H1 (cell line): ENCODE data around the gene OR51V1. TPM values are rescaled to one million over a fixed set of nuclear protein-coding genes. Genes with fewer than 3 reads are reported as not detected.

Source experiments
- CTCF ChIA-PET: fragments of 300-600 bp; sonication (Branson Sonifier 250); formaldehyde crosslinking; loops from one replicate; lab custom pipeline; 2021; ENCODE audit not compliant: partially characterized antibody; lab: Charles Lee
- POLR2A ChIA-PET: fragments of 300-600 bp; sonication (Branson Sonifier 250); formaldehyde crosslinking; loops from one replicate; lab custom pipeline; 2021; ENCODE audit warnings: inconsistent platforms; ENCODE audit not compliant: partially characterized antibody; lab: Charles Lee
- DNase-seq, 2 experiments: peaks; one replicate each; pipeline versions ENCODE4 v3.0.0 to v3.0.0-alpha.2; 2010 to 2022; ENCODE audit warnings: low spot score in 2 of 2, low read depth in 1 of 2, mixed read lengths in 1 of 2
- FAIRE-seq: peaks from 2 replicates; lab custom pipeline; 2011; peaks lifted over from hg19 to GRCh38; lab: Jason Lieb, UNC
- H2AFZ ChIP-seq: 2 replicates; pipeline ENCODE4 v1.8.1; 2012; ENCODE audit warnings: low read length, inconsistent platforms
- H2AK5ac ChIP-seq: 2 replicates; pipeline ENCODE4 v1.6.1; 2013; ENCODE audit warnings: low read depth, low read length
- H2BK120ac ChIP-seq: replicated peaks from 2 replicates; pipeline ENCODE3; 2013; ENCODE audit warnings: low read depth, low read length, inconsistent platforms
- H2BK12ac ChIP-seq: 2 replicates; pipeline ENCODE4 v1.6.1; 2013; ENCODE audit warnings: low read depth, low read length
- H2BK15ac ChIP-seq: 2 replicates; pipeline ENCODE4 v1.6.1; 2013; ENCODE audit warnings: low read length
- H2BK20ac ChIP-seq: 2 replicates; pipeline ENCODE4 v1.6.1; 2013; ENCODE audit warnings: low read length
- H2BK5ac ChIP-seq: 2 replicates; pipeline ENCODE4 v1.6.1; 2013; ENCODE audit warnings: low read depth, low read length
- H3K14ac ChIP-seq: 2 replicates; pipeline ENCODE4 v1.6.1; 2013; ENCODE audit warnings: inconsistent platforms; ENCODE audit not compliant: insufficient read length
- H3K18ac ChIP-seq: 2 replicates; pipeline ENCODE4 v1.6.1; 2013; ENCODE audit warnings: low read length; ENCODE audit errors: extremely low read depth
- H3K23ac ChIP-seq: 2 replicates; pipeline ENCODE4 v1.6.1; 2013; ENCODE audit warnings: inconsistent platforms; ENCODE audit not compliant: insufficient read length
- H3K23me2 ChIP-seq: 2 replicates; pipeline ENCODE4 v1.6.1; 2013; ENCODE audit warnings: low read depth, low read length
- H3K27ac ChIP-seq: 2 replicates; pipeline ENCODE4 v1.6.1; 2011; ENCODE audit warnings: low read depth, low read length, inconsistent platforms
- H3K27me3 ChIP-seq, 4 experiments: replicated peaks in 1 of 4; 1 replicate in 1 of 4; 2 replicates in 3 of 4; pipeline versions ENCODE4 v1.6.1 to v1.8.1; 2011 to 2013; ENCODE audit warnings: low read length in 3 of 4, mild to moderate bottlenecking in 3 of 4, inconsistent platforms in 2 of 4, mixed read lengths in 2 of 4, moderate library complexity in 1 of 4; ENCODE audit not compliant: control insufficient read depth in 3 of 4, insufficient read depth in 3 of 4; ENCODE audit errors: extremely low read depth in 1 of 4
- H3K36me3 ChIP-seq, 4 experiments: 2 replicates each; pipeline versions ENCODE4 v1.6.1 to v1.8.1; 2011 to 2013; ENCODE audit warnings: mild to moderate bottlenecking in 4 of 4, low read length in 3 of 4, moderate library complexity in 2 of 4, control low read depth in 1 of 4, inconsistent platforms in 1 of 4; ENCODE audit not compliant: insufficient read depth in 4 of 4, control insufficient read depth in 2 of 4
- H3K4ac ChIP-seq: replicated peaks from 2 replicates; pipeline ENCODE3; 2013; ENCODE audit warnings: low read length, low read depth, mixed read lengths, inconsistent platforms; ENCODE audit not compliant: insufficient read length
- H3K4me1 ChIP-seq, 4 experiments: replicated peaks in 1 of 4; 1 replicate in 1 of 4; 2 replicates in 3 of 4; pipeline versions ENCODE4 v1.6.1 to v1.8.1; 2011 to 2013; ENCODE audit warnings: low read length in 3 of 4, inconsistent platforms in 2 of 4, mixed read lengths in 1 of 4; ENCODE audit not compliant: insufficient read depth in 4 of 4, control insufficient read depth in 3 of 4
- H3K4me2 ChIP-seq, 2 experiments: 2 replicates each; pipeline versions ENCODE4 v1.6.1 to v1.8.1; 2011 to 2013; ENCODE audit warnings: low read depth in 2 of 2, low read length in 2 of 2, control low read depth in 1 of 2, inconsistent platforms in 1 of 2, mild to moderate bottlenecking in 1 of 2; ENCODE audit not compliant: insufficient read depth in 1 of 2
- H3K4me3 ChIP-seq, 4 experiments: fragments of 200-600, 300-600 bp in 1 of 4; sonication (generic), shearing (Covaris generic), sonication (Bioruptor Twin) in 1 of 4; 2 replicates each; pipeline versions ENCODE4 v1.5.1 to v1.8.1; 2011 to 2016; ENCODE audit warnings: low read length in 4 of 4, low read depth in 3 of 4, control low read depth in 2 of 4, inconsistent platforms in 2 of 4, mild to moderate bottlenecking in 2 of 4, mixed read lengths in 1 of 4, moderate library complexity in 1 of 4; ENCODE audit not compliant: insufficient read depth in 2 of 4; ENCODE audit errors: extremely low read depth in 1 of 4
- H3K56ac ChIP-seq: replicated peaks from 2 replicates; pipeline ENCODE3; 2013; ENCODE audit warnings: low read depth, mild to moderate bottlenecking, mixed read lengths, low read length, inconsistent platforms; ENCODE audit not compliant: insufficient read length
- H3K79me1 ChIP-seq: 2 replicates; pipeline ENCODE4 v1.6.1; 2013; ENCODE audit warnings: low read depth, low read length, control low read depth
- H3K79me2 ChIP-seq, 2 experiments: 2 replicates each; pipeline versions ENCODE4 v1.6.1 to v1.8.1; 2012 to 2013; ENCODE audit warnings: low read length in 2 of 2, mild to moderate bottlenecking in 2 of 2, inconsistent platforms in 1 of 2; ENCODE audit not compliant: insufficient read depth in 2 of 2, control insufficient read depth in 1 of 2
- H3K9ac ChIP-seq, 4 experiments: replicated peaks in 1 of 4; 1 replicate in 1 of 4; 2 replicates in 3 of 4; pipeline versions ENCODE4 v1.6.1 to v1.8.1; 2011 to 2013; ENCODE audit warnings: low read depth in 3 of 4, low read length in 3 of 4, control low read depth in 2 of 4, mild to moderate bottlenecking in 2 of 4, moderate library complexity in 2 of 4, inconsistent platforms in 1 of 4; ENCODE audit errors: extremely low read depth in 1 of 4
- H3K9me3 ChIP-seq, 2 experiments: 2 replicates each; pipeline versions ENCODE4 v1.6.1 to v1.8.1; 2012 to 2013; ENCODE audit warnings: mild to moderate bottlenecking in 2 of 2, moderate library complexity in 2 of 2, control low read depth in 1 of 2, inconsistent platforms in 1 of 2, low read depth in 1 of 2, low read length in 1 of 2, mixed read lengths in 1 of 2; ENCODE audit not compliant: insufficient read depth in 2 of 2
- H4K20me1 ChIP-seq, 2 experiments: replicated peaks in 1 of 2; 2 replicates each; pipeline versions ENCODE3 to v1.8.1; 2011 to 2013; ENCODE audit warnings: inconsistent platforms in 2 of 2, low read length in 2 of 2, mild to moderate bottlenecking in 1 of 2; ENCODE audit not compliant: insufficient read depth in 2 of 2, control insufficient read depth in 1 of 2
- H4K5ac ChIP-seq: 2 replicates; pipeline ENCODE4 v1.6.1; 2013; ENCODE audit warnings: low read length, low read depth, mixed read lengths, inconsistent platforms; ENCODE audit not compliant: insufficient read length
- H4K8ac ChIP-seq: 2 replicates; pipeline ENCODE4 v1.8.0; 2013; ENCODE audit warnings: mild to moderate bottlenecking, moderate library complexity, low read length, inconsistent platforms; ENCODE audit not compliant: insufficient read depth; ENCODE audit errors: extremely low read depth
- H4K91ac ChIP-seq: replicated peaks from 2 replicates; pipeline ENCODE3; 2013; ENCODE audit warnings: low read length, mixed read lengths, inconsistent platforms; ENCODE audit not compliant: insufficient read length
- BACH1 ChIP-seq: IDR thresholded peaks from 2 replicates; pipeline ENCODE4 v1.6.1; 2012; ENCODE audit warnings: low read length, improper control_type of control experiment
- GABPA ChIP-seq: IDR thresholded peaks from 2 replicates; pipeline ENCODE4 v1.6.1; 2011; ENCODE audit warnings: mild to moderate bottlenecking, low read length, moderate library complexity, borderline replicate concordance; ENCODE audit not compliant: insufficient read depth
- JUN ChIP-seq: IDR thresholded peaks from 2 replicates; pipeline ENCODE4 v1.6.1; 2011; ENCODE audit warnings: low read depth, mild to moderate bottlenecking, improper control_type of control experiment, low read length
- NRF1 ChIP-seq: IDR thresholded peaks from 2 replicates; pipeline ENCODE4 v1.6.1; 2011; ENCODE audit warnings: mild to moderate bottlenecking, low read depth, low read length, improper control_type of control experiment
- POLR2AphosphoS5 ChIP-seq: IDR thresholded peaks from 2 replicates; pipeline ENCODE4 v1.6.1; 2011; ENCODE audit warnings: low read depth, low read length
- RFX5 ChIP-seq: IDR thresholded peaks from 2 replicates; pipeline ENCODE4 v1.6.1; 2011; ENCODE audit warnings: low read depth, low read length, improper control_type of control experiment, borderline replicate concordance
- YY1 ChIP-seq: IDR thresholded peaks from 2 replicates; pipeline ENCODE4 v1.6.1; 2011; ENCODE audit warnings: low read depth, mild to moderate bottlenecking, low read length
- WGBS, 2 experiments: shearing (Covaris generic) in 1 of 2; methylation state at CpG; one replicate each; pipeline versions ENCODE4 v1.1.6 to v1.1.7; 2013 to 2015; ENCODE audit warnings: low lambda C conversion rate in 2 of 2, mixed read lengths in 2 of 2, inconsistent platforms in 1 of 2, low coverage in 1 of 2, missing lambda C conversion rate in 1 of 2; ENCODE audit not compliant: insufficient replicate concordance in 2 of 2, insufficient coverage in 1 of 2, insufficient read length in 1 of 2; ENCODE audit errors: extremely low coverage in 1 of 2, missing lambda C conversion rate in 1 of 2; 5-methylcytosine and 5-hydroxymethylcytosine counted together
- long read RNA-seq, 2 experiments: library from RNA in 1 of 2; library from capped mRNA in 1 of 2; stranded (forward); transcript quantifications; one replicate each; pipeline ENCODE4 v2.0.0, GENCODE V29; 2021; ENCODE audit warnings: inconsistent platforms in 1 of 2
- polyA minus RNA-seq, 3 experiments: library from RNA; depleted of rRNA, polyadenylated mRNA; stranded (reverse); fragments of >200 nt; gene quantifications; 1 replicate in 2 of 3; 2 replicates in 1 of 3; pipeline ENCODE4 v1.2.3, GENCODE V29; 2011
- polyA plus RNA-seq, 7 experiments: library from polyadenylated mRNA; depleted of rRNA in 3 of 7; stranded (reverse) in 5 of 7; unstranded in 2 of 7; fragments of >200 nt in 5 of 7; fragments of 200-250 nt in 2 of 7; gene quantifications; 1 replicate in 5 of 7; 2 replicates in 1 of 7; 4 replicates in 1 of 7; pipeline versions ENCODE4 v1.2.1 to v1.2.3, GENCODE V29; 2011 to 2013; ENCODE audit warnings: missing spikeins in 2 of 7, mixed read lengths in 2 of 7
- total RNA-seq: library from RNA; stranded (reverse); fragmentation: NEBNext Ultra II Directional; extraction: Animal tissue kit (Norgen Biotek cat#: 25700); gene quantifications from 2 replicates; pipeline ENCODE4 v1.2.1, GENCODE V29; 2021
- TF ChIP-seq, protein P1 (sequence below): IDR thresholded peaks from 2 replicates; pipeline ENCODE4 v1.6.1; 2012; ENCODE audit warnings: inconsistent platforms
- TF ChIP-seq, protein P2 (sequence below), 3 experiments: IDR thresholded peaks; 1 replicate in 2 of 3; 2 replicates in 1 of 3; pipeline versions ENCODE4 v1.5.1 to v1.6.1; 2011; ENCODE audit warnings: low read length in 3 of 3, mild to moderate bottlenecking in 3 of 3, inconsistent platforms in 2 of 3, low read depth in 1 of 3, moderate library complexity in 1 of 3; ENCODE audit not compliant: insufficient read depth in 1 of 3; ENCODE audit errors: control extremely low read depth in 1 of 3

Gene OR51V1
- not detected in 2 replicates for total RNA-seq
- polyA plus RNA-seq (2011; rRNA removed) = not detected in 2 replicates
- not detected for polyA plus RNA-seq (2011; cell fraction: cytosol; rRNA removed)
- not detected for polyA plus RNA-seq (2011; cell fraction: nucleus; rRNA removed)
- not detected in 4 replicates for polyA plus RNA-seq (2012, experiment 1 of 2)
- polyA plus RNA-seq (2012, experiment 2 of 2) = not detected
- polyA plus RNA-seq (2013, experiment 1 of 2) = not detected
- polyA plus RNA-seq (2013, experiment 2 of 2) = not detected
- polyA minus RNA-seq (2011; rRNA and poly(A)+ RNA removed) = not detected in 2 replicates
- not detected for polyA minus RNA-seq (2011; cell fraction: cytosol; rRNA and poly(A)+ RNA removed)
- polyA minus RNA-seq (2011; cell fraction: nucleus; rRNA and poly(A)+ RNA removed) = not detected
- long read RNA-seq, experiment 1 = 0 reads
- long read RNA-seq, experiment 2 = 0 reads

GRCh38 chr11:5200582-5200981, at the start of gene OR51V1:
Gene OR51V1, minus strand, starts transcription at chr11:5200682. Its CDS starts 0 bp downstream, at chr11:5200682.
- no peaks in the 10 kb centered on the region for H3K79me1 ChIP-seq
- H2BK15ac ChIP-seq = no peak within 1 kb of the TSS
- no peak within 1 kb of the TSS for H3K4me3 ChIP-seq
- no peaks in the 10 kb centered on the region for H4K20me1 ChIP-seq
- no peak within 1 kb of the TSS; a peak in 1 of 7 replicates for H3K9ac ChIP-seq
- H2BK12ac ChIP-seq = no peak within 1 kb of the TSS
- no peak within 1 kb of the TSS for H4K5ac ChIP-seq
- H2BK20ac ChIP-seq = no peak within 1 kb of the TSS
- H2BK5ac ChIP-seq = no peak within 1 kb of the TSS
- no peak within 1 kb of the TSS for H4K8ac ChIP-seq
- no peaks in the 10 kb centered on the region for H3K23me2 ChIP-seq
- ChIA-PET CTCF (interaction anchor here (0.6 to 5.8 kb wide), 4 partner anchors 76 to 179 kb away, joined by 3 to 36 read pairs (median 4); no protein-coding TSS in a partner anchor), POLR2A (no interaction called here)
- no peak within 1 kb of the TSS for H3K14ac ChIP-seq
- H3K27ac ChIP-seq = no peak within 1 kb of the TSS
- H4K91ac ChIP-seq = no peak within 1 kb of the TSS
- H3K36me3 ChIP-seq = no peaks in the 10 kb centered on the region
- no peak within 1 kb of the TSS for H3K18ac ChIP-seq
- no peak for DNase-seq
- no peaks in the 10 kb centered on the region for H3K9me3 ChIP-seq
- H3K79me2 ChIP-seq = no peaks in the 10 kb centered on the region
- H3K4ac ChIP-seq = no peak within 1 kb of the TSS
- no peaks in the 10 kb centered on the region for H3K27me3 ChIP-seq
- no peak within 1 kb of the TSS for H3K4me2 ChIP-seq
- WGBS, 2 experiments = 95% methylated on average over 1 of the region's 1 CpG; no CpG with 5 or more reads in 1 of the 2 experiments
- FAIRE-seq = no peak
- H3K56ac ChIP-seq = no peak within 1 kb of the TSS
- no peak within 1 kb of the TSS for H3K23ac ChIP-seq
- 0 out of 2 replicates have a peak within 1 kb of the TSS, but pooled peaks have one; percentile 7 for H2AFZ ChIP-seq
- no peak within 1 kb of the TSS for H2BK120ac ChIP-seq
- peaks cover 0 to 3% (median 0%) of the 10 kb centered on the region in 4 experiments; a peak in 1 of 7 replicates for H3K4me1 ChIP-seq
- no peak within 1 kb of the TSS for H2AK5ac ChIP-seq
- TF ChIP-seq RFX5 = no peak
- TF ChIP-seq, protein P1, sequence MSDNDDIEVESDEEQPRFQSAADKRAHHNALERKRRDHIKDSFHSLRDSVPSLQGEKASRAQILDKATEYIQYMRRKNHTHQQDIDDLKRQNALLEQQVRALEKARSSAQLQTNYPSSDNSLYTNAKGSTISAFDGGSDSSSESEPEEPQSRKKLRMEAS = no peak
- TF ChIP-seq JUN = no peak
- TF ChIP-seq BACH1 = no peak
- TF ChIP-seq GABPA = no peak
- TF ChIP-seq, protein P2, sequence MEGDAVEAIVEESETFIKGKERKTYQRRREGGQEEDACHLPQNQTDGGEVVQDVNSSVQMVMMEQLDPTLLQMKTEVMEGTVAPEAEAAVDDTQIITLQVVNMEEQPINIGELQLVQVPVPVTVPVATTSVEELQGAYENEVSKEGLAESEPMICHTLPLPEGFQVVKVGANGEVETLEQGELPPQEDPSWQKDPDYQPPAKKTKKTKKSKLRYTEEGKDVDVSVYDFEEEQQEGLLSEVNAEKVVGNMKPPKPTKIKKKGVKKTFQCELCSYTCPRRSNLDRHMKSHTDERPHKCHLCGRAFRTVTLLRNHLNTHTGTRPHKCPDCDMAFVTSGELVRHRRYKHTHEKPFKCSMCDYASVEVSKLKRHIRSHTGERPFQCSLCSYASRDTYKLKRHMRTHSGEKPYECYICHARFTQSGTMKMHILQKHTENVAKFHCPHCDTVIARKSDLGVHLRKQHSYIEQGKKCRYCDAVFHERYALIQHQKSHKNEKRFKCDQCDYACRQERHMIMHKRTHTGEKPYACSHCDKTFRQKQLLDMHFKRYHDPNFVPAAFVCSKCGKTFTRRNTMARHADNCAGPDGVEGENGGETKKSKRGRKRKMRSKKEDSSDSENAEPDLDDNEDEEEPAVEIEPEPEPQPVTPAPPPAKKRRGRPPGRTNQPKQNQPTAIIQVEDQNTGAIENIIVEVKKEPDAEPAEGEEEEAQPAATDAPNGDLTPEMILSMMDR (IDR thresholded peaks at IDR 0.05; ENCODE audit: control extremely low read depth in 1 of 3, insufficient read depth in 1 of 3, low read depth in 1 of 3, low read length in 3 of 3) = no peak
- TF ChIP-seq NRF1 = no peak
- TF ChIP-seq POLR2AphosphoS5 = no peak
- no peak for TF ChIP-seq YY1
